ENCODE measurements around the gene RBL2.

The RBL2 gene

GRCh38 chr16:53449816-53450517 is 15.7 kb downstream of the RBL2 start:
- DNase-seq (ENCODE audit: low read depth in 2 of 2) = no peak

- no peak for DNase-seq (ENCODE audit: low read depth in 2 of 2)
Observed at GRCh38 chr16:53453928-53454327, 19.7 kb downstream of the RBL2 start.

DNA sequence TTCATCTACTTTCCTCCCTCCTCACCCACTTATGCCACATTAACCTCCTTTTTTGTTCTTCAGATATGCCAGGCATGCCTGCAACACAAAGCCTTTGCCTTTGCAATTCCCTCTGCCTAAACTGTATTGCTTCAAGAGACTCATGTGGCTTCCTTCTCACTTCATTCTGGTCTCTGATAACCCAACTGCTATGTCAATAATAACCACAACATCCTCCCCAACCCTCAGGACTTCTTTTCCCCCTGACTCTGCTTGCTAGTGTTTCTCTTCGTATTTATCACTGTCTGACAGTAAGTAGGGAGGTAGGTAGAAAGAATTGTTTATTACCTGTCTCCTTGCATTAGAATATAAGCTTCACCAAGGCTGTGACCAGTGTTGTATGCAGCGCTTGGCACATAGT is 22.4 kb downstream of the RBL2 start:
- DNase-seq (ENCODE audit: low read depth in 2 of 2) = no peak

DNA sequence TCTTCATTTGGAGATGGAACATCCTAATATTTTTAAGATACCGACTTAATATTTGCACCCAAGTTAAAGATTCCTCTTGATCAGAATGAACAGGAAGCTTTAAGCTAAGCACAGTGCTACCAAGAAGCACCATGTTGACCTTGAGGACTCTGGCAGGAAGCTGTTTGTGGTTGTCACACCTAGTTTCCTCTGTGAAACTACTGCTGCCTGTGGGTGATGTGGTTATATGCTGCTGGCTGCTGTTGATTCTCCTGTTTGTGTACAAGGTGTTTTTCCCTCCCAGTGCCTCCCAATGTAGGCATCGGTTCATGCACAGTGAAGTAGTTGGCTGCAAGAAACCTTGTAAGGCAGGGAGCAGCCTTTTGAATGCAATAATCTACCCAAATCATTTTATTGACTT is 23.4 kb downstream of the RBL2 start:
- DNase-seq (ENCODE audit: low read depth in 2 of 2) = peak; percentile 45 to 62

GRCh38 chr16:53458635-53459034 is 24.4 kb downstream of the RBL2 start:
- DNase-seq (ENCODE audit: low read depth in 2 of 2) = no peak

GRCh38 chr16:53465606-53466280 is 31.5 kb downstream of the RBL2 start:
- no peak for DNase-seq (ENCODE audit: low read depth in 2 of 2)

DNA sequence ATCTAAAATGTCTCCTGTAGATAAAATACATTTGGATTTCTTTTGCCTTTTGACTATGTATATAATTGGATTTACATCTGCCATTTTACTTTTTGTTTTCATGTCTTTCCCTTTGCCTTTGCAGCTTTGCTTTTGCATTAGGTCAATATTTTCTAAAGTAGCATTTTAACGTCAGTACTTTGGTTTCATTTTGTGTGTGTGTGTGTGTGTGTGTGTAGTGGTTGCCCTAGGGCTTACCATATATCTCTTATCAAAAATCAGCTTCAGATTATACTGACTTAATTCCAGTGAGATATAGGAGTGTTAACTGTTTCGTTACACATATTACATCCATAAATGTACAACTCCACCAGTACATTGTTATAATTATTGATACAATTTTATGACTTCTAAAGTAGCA is 42.6 kb downstream of the RBL2 start:
- DNase-seq (ENCODE audit: low read depth in 2 of 2) = no peak

DNA sequence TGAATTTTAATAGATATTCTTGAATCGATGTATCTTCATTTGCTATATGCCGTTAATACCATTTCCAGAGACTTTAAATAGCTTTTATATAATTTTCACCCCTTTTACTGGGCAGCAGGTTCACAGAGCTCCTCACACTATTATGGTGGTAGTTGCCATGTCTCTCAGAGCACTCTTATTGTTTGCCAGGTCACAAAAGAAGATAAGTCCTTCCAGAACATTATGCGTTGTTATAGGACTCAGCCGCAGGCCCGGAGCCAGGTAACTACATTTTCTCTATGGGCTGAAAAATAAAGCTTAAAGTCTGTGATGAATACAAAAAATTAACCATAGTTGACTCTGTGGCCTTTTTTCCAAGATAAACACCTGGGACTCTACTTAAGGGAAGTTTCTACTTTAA is 44.7 kb downstream of the RBL2 start:
- DNase-seq (ENCODE audit: low read depth in 2 of 2) = no peak

DNA sequence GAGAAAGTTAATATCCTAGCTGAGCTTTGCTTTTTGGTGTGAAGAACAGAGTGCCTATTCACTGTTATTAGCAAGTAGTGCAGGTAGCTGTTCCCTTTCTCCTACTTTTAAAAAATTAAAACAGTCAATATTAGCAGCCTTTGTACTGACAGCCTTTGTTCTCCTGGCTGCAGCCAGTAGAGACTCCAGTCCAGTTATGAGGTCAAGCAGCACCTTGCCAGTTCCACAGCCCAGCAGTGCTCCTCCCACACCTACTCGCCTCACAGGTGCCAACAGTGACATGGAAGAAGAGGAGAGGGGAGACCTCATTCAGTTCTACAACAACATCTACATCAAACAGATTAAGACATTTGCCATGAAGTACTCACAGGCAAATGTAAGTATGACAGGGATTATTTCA is 46.1 kb downstream of the RBL2 start:
- no peak for DNase-seq (ENCODE audit: low read depth in 2 of 2)

- no peak for DNase-seq (ENCODE audit: low read depth in 2 of 2)
Observed at GRCh38 chr16:53482123-53482522, 47.9 kb downstream of the RBL2 start.

DNA sequence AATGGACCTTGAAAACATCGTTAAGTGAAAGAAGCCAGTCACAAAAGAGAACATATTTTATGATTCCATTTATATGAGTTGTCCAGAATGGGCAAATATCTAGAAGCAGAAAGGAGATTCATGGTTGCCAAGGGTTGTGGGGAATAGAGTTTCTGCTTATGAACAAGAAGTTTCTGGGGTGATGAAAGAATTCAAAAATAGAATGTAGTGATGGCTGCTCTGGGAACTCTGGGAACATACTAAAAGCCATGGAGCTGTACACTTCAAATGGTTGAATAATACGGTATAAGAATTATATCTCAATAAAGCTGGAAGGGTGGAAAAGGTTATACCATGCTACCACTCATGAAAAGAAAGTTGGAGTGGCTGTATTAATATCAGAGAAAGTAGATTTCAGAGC is 50.3 kb downstream of the RBL2 start:
- DNase-seq (ENCODE audit: low read depth in 2 of 2) = no peak

DNA sequence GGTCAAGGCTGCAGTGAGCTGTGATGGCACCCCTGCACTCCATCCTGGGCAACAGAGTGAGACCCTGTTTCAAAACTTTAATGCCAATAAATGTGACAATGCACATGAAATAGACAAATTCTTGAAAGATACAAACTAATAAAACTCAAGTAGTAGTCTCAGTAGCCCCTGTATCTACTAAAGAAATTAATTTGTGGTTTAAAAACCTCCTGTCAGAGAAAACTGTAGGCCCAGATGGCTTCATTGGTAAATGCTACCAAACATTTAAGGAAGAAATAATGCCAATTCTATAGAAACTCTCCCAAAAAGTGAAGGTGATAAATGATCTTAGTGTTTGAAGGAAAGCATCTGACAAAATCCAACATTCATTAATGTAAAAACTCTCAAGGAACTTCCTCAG is 52.0 kb downstream of the RBL2 start:
- DNase-seq (ENCODE audit: low read depth in 2 of 2) = no peak

DNA sequence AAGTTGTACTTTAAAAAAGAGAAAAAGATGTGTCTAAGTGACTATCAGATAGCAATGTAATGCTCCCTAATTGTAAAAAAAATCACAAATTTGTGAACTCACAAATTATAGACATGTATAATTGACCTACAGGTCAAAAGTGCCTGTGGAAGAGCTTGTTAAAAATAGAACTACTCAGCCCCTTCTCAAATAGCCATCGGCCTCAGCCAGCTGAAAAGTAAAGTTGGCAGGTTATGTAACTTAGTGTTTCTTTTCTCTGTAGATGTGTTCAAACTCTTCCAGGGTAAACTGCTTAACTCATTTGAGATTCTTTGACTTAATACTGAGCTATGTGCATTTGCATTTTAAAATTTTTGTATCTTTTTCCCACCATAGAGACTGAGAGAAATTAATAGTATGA is 55.5 kb downstream of the RBL2 start:
- DNase-seq (ENCODE audit: low read depth in 2 of 2) = no peak

DNA sequence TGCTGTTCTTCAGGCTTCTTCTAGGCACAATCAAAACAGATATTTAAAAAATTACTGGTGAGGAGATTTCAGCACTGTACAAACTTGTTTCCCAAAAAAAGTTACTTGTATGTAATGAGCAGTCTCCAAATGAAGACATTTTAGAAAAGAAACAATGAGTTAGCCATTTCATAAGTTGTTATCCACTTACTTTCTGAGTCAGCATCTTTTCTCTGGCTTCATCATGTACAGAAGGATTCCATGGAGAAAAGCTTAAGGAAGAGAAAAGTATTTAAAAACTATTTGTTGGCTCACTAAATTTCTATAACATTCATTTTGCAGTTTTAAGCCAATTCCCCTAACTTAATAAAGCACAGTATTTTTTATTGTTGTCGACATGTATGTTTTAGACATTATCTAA is 58.2 kb downstream of the RBL2 start:
- no peak for DNase-seq (ENCODE audit: low read depth in 2 of 2)

- no peak for DNase-seq (ENCODE audit: low read depth in 2 of 2)
Observed at GRCh38 chr16:53494636-53495035, 60.4 kb downstream of the RBL2 start.

- no peak for DNase-seq (ENCODE audit: low read depth in 2 of 2)
Observed at GRCh38 chr16:53495325-53495724, 61.1 kb downstream of the RBL2 start.

DNA sequence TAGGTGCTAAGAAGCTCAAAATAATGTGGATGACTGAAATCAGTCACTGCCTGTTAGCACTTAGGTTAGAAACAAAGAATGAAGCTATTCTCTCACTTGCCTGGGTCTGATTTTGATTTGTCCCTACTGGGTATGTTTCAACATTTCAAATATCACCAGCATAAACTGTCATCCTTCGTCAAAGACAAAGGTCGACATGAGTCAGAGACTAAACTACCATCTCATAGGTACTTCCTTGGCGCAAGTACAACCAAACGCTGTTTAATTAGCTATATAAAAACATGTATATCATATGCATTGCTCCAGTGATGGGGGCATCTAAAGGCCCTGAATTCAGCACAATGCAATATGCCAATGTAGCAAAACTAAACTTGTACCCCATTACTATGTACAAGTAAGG is 64.7 kb downstream of the RBL2 start:
- no peak for DNase-seq (ENCODE audit: low read depth in 2 of 2)

DNA sequence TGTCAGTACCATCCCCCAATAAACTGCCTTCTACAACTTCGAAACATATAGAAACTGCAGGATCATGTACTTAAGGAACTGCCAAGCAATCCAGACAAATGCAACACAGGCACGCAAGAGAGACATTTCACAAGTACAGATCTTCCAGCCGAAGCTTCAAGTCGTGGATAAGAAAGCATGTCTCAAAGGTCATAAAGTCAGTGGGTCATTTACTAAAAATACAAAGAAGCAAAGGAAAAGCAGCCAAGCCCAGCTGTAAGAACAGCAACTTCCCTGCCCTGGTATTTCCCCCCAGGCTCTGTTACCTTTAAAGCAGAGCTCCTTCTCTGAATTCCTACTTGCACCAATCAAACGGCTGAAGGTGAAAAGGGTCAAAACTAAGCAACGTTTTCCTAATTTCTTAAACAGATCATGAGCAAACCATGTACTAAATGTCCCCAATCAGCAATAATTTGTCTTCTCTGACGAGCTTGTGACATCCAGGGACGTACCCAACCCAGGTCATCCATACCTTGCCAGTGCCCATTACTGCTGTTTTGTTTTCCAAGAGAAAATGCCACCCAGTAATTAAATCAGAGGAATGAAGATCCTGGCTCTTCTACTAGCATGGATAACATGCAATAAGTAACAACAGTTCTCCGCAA is 67.1 kb downstream of the RBL2 start:
- no peak for DNase-seq (ENCODE audit: low read depth in 2 of 2)

GRCh38 chr16:53502331-53503269 is 68.3 kb downstream of the RBL2 start, which contains the start of gene AKTIP:
TSS of gene AKTIP (minus strand) at chr16:53503209. CDS start at chr16:53500259, 2,950 bp downstream.
- DNase-seq (ENCODE audit: low read depth in 2 of 2) = peak in 1 of 2 donors; percentile 9

DNA sequence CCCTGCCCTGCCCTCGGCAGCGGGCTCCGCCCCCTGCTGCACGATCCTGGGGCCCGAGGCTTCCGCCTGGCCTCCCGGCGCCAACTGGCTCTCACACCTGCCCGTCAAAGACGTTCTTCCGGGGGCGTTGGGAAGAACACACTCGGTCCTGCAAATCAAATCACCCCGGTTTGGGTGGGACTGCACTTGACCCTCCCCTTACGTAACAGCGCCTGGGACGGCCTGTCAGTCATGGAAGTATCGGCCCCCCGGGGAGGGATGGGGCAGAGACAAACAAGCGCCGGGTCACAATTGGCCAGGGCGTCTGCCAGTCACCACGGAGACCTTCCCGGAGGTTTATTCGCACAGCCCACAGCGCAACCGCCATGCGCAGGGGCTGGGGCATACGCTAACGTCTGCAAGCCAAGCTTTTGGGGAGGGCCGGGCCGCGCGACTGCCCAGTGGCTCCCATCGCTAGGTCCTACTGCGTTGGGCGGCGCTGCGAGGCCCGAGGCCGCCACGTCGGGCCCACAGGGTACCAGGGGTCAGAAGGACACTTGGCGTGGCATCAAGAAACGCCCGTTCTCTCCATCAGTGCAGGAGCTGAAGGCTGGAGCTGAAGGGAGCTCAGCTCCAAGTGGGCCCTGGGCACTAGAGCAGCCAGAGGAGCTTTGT is 69.1 kb downstream of the RBL2 start:
- peak; percentile 99 to 100 for DNase-seq (ENCODE audit: low read depth in 2 of 2)

GRCh38 chr16:53503991-53504663 is 69.9 kb downstream of the RBL2 start:
- DNase-seq (ENCODE audit: low read depth in 2 of 2) = no peak
